Endothelial cell (in vitro differentiated cells): ENCODE data around the gene ANKFN1. TPM values are rescaled to one million over a fixed set of nuclear protein-coding genes. Genes with fewer than 3 reads are reported as not detected.
A peak's percentile ranks its signal among the peaks of the same experiment; 100 is the strongest.

Experiments used
- DNase-seq: peaks from one replicate; pipeline ENCODE4 v3.0.0; 2021; ENCODE audit warnings: low spot score
- H3K27ac Mint-ChIP-seq: one replicate; pipeline ENCODE4 v1.8.0; 2021; ENCODE audit warnings: mixed read lengths, inconsistent platforms; ENCODE audit not compliant: unreplicated experiment
- H3K27me3 Mint-ChIP-seq: one replicate; pipeline ENCODE4 v1.8.0; 2021; ENCODE audit warnings: mild to moderate bottlenecking, moderate library complexity, mixed read lengths, inconsistent platforms; ENCODE audit not compliant: unreplicated experiment
- H3K36me3 Mint-ChIP-seq: one replicate; pipeline ENCODE4 v1.8.0; 2021; ENCODE audit warnings: mild to moderate bottlenecking, low read depth, mixed read lengths, inconsistent platforms; ENCODE audit not compliant: unreplicated experiment
- H3K4me1 Mint-ChIP-seq: one replicate; pipeline ENCODE4 v1.8.0; 2021; ENCODE audit warnings: mild to moderate bottlenecking, mixed read lengths, inconsistent platforms; ENCODE audit not compliant: unreplicated experiment
- H3K4me3 Mint-ChIP-seq: one replicate; pipeline ENCODE4 v1.8.0; 2021; ENCODE audit warnings: mild to moderate bottlenecking, mixed read lengths, inconsistent platforms; ENCODE audit not compliant: unreplicated experiment
- H3K9me3 Mint-ChIP-seq: one replicate; pipeline ENCODE4 v1.8.0; 2021; ENCODE audit warnings: mixed read lengths, inconsistent platforms; ENCODE audit not compliant: unreplicated experiment
- total RNA-seq: library from RNA; stranded (reverse); fragmentation: NEBNext Ultra II Directional; extraction: Animal tissue kit (Norgen Biotek cat#: 25700); gene quantifications from one replicate; pipeline ENCODE4 v1.2.1, GENCODE V29; 2021; ENCODE audit not compliant: unreplicated experiment
- TF ChIP-seq, protein P1 (sequence below): fragments of 200-600 bp; sonication (generic); IDR thresholded peaks from one replicate; pipeline ENCODE4 v1.5.0; 2021; ENCODE audit warnings: antibody characterized with exemption; ENCODE audit not compliant: unreplicated experiment

ANKFN1 gene
- total RNA-seq, 1 donor from 2014 or later, result not detected

- no peaks in the 10 kb centered on the region for H3K36me3 Mint-ChIP-seq
- H3K27ac Mint-ChIP-seq, result no peak overlapping the region
- H3K4me3 Mint-ChIP-seq, result no peak overlapping the region
- TF ChIP-seq, protein P1, sequence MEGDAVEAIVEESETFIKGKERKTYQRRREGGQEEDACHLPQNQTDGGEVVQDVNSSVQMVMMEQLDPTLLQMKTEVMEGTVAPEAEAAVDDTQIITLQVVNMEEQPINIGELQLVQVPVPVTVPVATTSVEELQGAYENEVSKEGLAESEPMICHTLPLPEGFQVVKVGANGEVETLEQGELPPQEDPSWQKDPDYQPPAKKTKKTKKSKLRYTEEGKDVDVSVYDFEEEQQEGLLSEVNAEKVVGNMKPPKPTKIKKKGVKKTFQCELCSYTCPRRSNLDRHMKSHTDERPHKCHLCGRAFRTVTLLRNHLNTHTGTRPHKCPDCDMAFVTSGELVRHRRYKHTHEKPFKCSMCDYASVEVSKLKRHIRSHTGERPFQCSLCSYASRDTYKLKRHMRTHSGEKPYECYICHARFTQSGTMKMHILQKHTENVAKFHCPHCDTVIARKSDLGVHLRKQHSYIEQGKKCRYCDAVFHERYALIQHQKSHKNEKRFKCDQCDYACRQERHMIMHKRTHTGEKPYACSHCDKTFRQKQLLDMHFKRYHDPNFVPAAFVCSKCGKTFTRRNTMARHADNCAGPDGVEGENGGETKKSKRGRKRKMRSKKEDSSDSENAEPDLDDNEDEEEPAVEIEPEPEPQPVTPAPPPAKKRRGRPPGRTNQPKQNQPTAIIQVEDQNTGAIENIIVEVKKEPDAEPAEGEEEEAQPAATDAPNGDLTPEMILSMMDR, result no peak
- no peaks in the 10 kb centered on the region for H3K27me3 Mint-ChIP-seq
- no peak for DNase-seq
- H3K9me3 Mint-ChIP-seq, result no peaks in the 10 kb centered on the region
- H3K4me1 Mint-ChIP-seq, result no peaks in the 10 kb centered on the region
These were observed 146.9 kb downstream of the ANKFN1 start for GRCh38 chr17:56300144-56300543.

DNA sequence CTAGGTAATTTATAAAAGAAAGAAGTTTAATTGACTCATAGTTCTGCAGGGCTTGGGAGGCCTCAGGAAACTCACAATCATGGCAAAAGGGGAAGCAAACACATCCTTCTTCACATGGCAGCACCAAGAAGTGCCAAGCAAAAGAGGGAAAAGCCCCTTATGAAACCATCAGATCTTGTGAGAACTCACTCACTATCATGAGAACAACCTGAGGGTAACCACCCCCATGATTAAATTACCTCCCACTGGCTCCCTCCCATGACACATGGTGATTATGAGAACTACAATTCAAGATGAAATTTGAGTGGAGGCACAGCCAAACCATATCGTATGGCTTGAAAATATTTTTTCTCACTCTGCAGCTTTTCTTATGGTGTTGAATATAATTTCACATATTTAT lies 151.7 kb downstream of the ANKFN1 start:
- DNase-seq, result no peak
- TF ChIP-seq, protein P1, result peak; percentile 29
- Mint-ChIP-seq H3K27ac (no peak overlapping the region), H3K4me3 (no peak overlapping the region), H3K9me3 (no peaks in the 10 kb centered on the region), H3K4me1 (no peaks in the 10 kb centered on the region), H3K36me3 (no peaks in the 10 kb centered on the region), H3K27me3 (no peaks in the 10 kb centered on the region)

DNA sequence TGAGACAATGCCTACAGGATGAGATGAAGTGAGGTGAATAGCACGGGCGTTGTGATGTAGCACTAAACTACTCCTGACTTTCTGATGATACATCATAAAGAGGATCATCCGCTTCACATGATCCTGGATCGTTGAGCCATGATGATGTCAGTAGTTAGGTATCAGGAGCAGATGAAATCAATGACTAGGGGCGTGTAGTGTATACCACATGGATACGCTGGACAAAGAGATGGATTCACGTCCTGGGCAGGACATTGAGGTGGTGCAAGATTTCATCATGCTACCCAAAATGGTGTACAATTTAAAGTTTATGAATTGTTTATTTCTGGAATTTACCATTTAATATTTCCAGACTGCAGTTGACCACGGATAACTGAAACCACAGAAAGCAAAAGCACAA lies 156.6 kb downstream of the ANKFN1 start:
- Mint-ChIP-seq H3K27ac (no peak overlapping the region), H3K27me3 (no peaks in the 10 kb centered on the region), H3K4me1 (no peaks in the 10 kb centered on the region), H3K36me3 (no peaks in the 10 kb centered on the region), H3K4me3 (no peak overlapping the region), H3K9me3 (no peaks in the 10 kb centered on the region)
- no peak for DNase-seq
- TF ChIP-seq, protein P1, result no peak

- H3K4me3 Mint-ChIP-seq, result no peak overlapping the region
- no peaks in the 10 kb centered on the region for H3K36me3 Mint-ChIP-seq
- H3K27ac Mint-ChIP-seq, result no peak overlapping the region
- H3K27me3 Mint-ChIP-seq, result no peaks in the 10 kb centered on the region
- H3K4me1 Mint-ChIP-seq, result no peaks in the 10 kb centered on the region
- no peak for DNase-seq
- TF ChIP-seq, protein P1, result no peak
- H3K9me3 Mint-ChIP-seq, result no peaks in the 10 kb centered on the region
These were observed 157.5 kb downstream of the ANKFN1 start for GRCh38 chr17:56310782-56311181.

- no peak for DNase-seq
- TF ChIP-seq, protein P1, result no peak
- Mint-ChIP-seq H3K4me1 (peaks cover 10% of the 10 kb centered on the region), H3K36me3 (no peaks in the 10 kb centered on the region), H3K4me3 (no peak overlapping the region), H3K9me3 (no peaks in the 10 kb centered on the region), H3K27me3 (no peaks in the 10 kb centered on the region), H3K27ac (no peak overlapping the region)
These were observed 159.9 kb downstream of the ANKFN1 start for GRCh38 chr17:56313201-56313600.
